Right atrium auricular region (tissue), 2 donors: ENCODE results near the gene GRK5. TPM values are rescaled to one million over a fixed set of nuclear protein-coding genes. Genes with fewer than 3 reads are reported as not detected.

Experiments used
- DNase-seq: peaks from one replicate; pipeline ENCODE4 v3.0.0-alpha.2; 2019; ENCODE audit warnings: low spot score
- H3K27ac ChIP-seq, 2 donors: fragments of 200-600 bp; sonication (generic); 1 replicate in 1 of 2; 2 replicates in 1 of 2; pipeline ENCODE4 v1.5.1; 2016 to 2019
- H3K27me3 ChIP-seq, 2 donors: fragments of 200-600 bp; sonication (generic); one replicate each; pipeline versions ENCODE4 v1.5.1 to v1.6.0; 2017 to 2019
- H3K36me3 ChIP-seq: fragments of 200-600 bp; sonication (generic); one replicate; pipeline ENCODE4 v1.5.1; 2016
- H3K4me1 ChIP-seq, 2 donors: fragments of 200-600 bp; sonication (generic); one replicate each; pipeline versions ENCODE4 v1.5.1 to v1.6.0; 2017 to 2019
- H3K4me3 ChIP-seq, 2 donors: fragments of 200-600 bp; sonication (generic); 1 replicate in 1 of 2; 2 replicates in 1 of 2; pipeline ENCODE4 v1.5.1; 2017 to 2019; ENCODE audit warnings: mild to moderate bottlenecking in 1 of 2, moderate library complexity in 1 of 2
- H3K9me3 ChIP-seq, 2 donors: fragments of 200-600 bp; sonication (generic); one replicate each; pipeline ENCODE4 v1.5.1; 2019
- CTCF ChIP-seq, 2 donors: fragments of 200-600 bp; sonication (generic); IDR thresholded peaks; one replicate each; pipeline ENCODE4 v1.5.1; 2019; ENCODE audit warnings: antibody characterized with exemption in 2 of 2
- total RNA-seq, 2 donors: library from RNA; depleted of rRNA; stranded (reverse); fragments of >200 nt; gene quantifications; one replicate each; pipeline ENCODE4 v1.1.0, GENCODE V29; 2016

Gene GRK5
- total RNA-seq, 2 donors from 2014 or later, result 19.2 to 53.8 TPM

- H3K36me3 ChIP-seq, result no peaks in the 10 kb centered on the region
- H3K9me3 ChIP-seq, result no peaks in the 10 kb centered on the region
- H3K27me3 ChIP-seq, result no peaks in the 10 kb centered on the region
- no peak for TF ChIP-seq CTCF (IDR thresholded peaks at IDR 0.05)
- H3K4me1 ChIP-seq, result peaks cover 0 to 59% of the 10 kb centered on the region in 2 donors
- no peak for DNase-seq
- no peak overlapping the region for H3K4me3 ChIP-seq
- peak overlapping the region; percentile 37 to 50 for H3K27ac ChIP-seq
These were observed 84.0 kb downstream of the GRK5 start for GRCh38 chr10:119291223-119291900.

- no peak for DNase-seq
- Histone ChIP-seq H3K9me3 (peaks cover 0 to 6% of the 10 kb centered on the region in 2 donors), H3K27ac (no peak overlapping the region), H3K27me3 (no peaks in the 10 kb centered on the region), H3K36me3 (peaks cover 6% of the 10 kb centered on the region), H3K4me3 (no peak overlapping the region), H3K4me1 (peaks cover 0 to 57% of the 10 kb centered on the region in 2 donors)
- no peak for TF ChIP-seq CTCF (IDR thresholded peaks at IDR 0.05)
These were observed 85.8 kb downstream of the GRK5 start for GRCh38 chr10:119292968-119293760.

GRCh38 chr10:119296703-119297102 is 89.3 kb downstream of the GRK5 start:
- no peak for TF ChIP-seq CTCF (IDR thresholded peaks at IDR 0.05)
- Histone ChIP-seq H3K27me3 (no peaks in the 10 kb centered on the region), H3K36me3 (peaks cover 6% of the 10 kb centered on the region), H3K4me1 (peaks cover 0 to 62% of the 10 kb centered on the region in 2 donors), H3K9me3 (peaks cover 0 to 6% of the 10 kb centered on the region in 2 donors), H3K27ac (peak overlapping the region; percentile 56 to 70), H3K4me3 (no peak overlapping the region)
- no peak for DNase-seq

- DNase-seq, result no peak
- peaks cover 0 to 69% of the 10 kb centered on the region in 2 donors for H3K4me1 ChIP-seq
- no peak for TF ChIP-seq CTCF (IDR thresholded peaks at IDR 0.05)
- no peak overlapping the region for H3K4me3 ChIP-seq
- peaks cover 6% of the 10 kb centered on the region for H3K36me3 ChIP-seq
- H3K9me3 ChIP-seq, result peaks cover 0 to 6% of the 10 kb centered on the region in 2 donors
- no peaks in the 10 kb centered on the region for H3K27me3 ChIP-seq
- H3K27ac ChIP-seq, result peak overlapping the region; percentile 56 to 70
These were observed 90.0 kb downstream of the GRK5 start for GRCh38 chr10:119297207-119297968.

- no peak overlapping the region for H3K27ac ChIP-seq
- H3K36me3 ChIP-seq, result peaks cover 6% of the 10 kb centered on the region
- no peak for TF ChIP-seq CTCF (IDR thresholded peaks at IDR 0.05)
- H3K4me1 ChIP-seq, result peaks cover 0 to 75% of the 10 kb centered on the region in 2 donors
- peaks cover 0 to 6% of the 10 kb centered on the region in 2 donors for H3K9me3 ChIP-seq
- no peak overlapping the region for H3K4me3 ChIP-seq
- no peaks in the 10 kb centered on the region for H3K27me3 ChIP-seq
- DNase-seq, result no peak
These were observed 91.4 kb downstream of the GRK5 start for GRCh38 chr10:119298810-119299209.
